HepG2 (cell line): ENCODE measurements around the gene NGRN. TPM values are rescaled to one million over a fixed set of nuclear protein-coding genes. Genes with fewer than 3 reads are reported as not detected.
A peak's percentile ranks its signal among the peaks of the same experiment; 100 is the strongest.

Experiments
- ATAC-seq: fragments of 200-7000 bp; cut with Tn5 transposase; 3 replicates; pipeline ENCODE4 v1.9.1; 2020; ENCODE audit warnings: mild to moderate bottlenecking, moderate library complexity
- BruUV-seq: library from RNA; stranded (reverse); fragments of 400-500 nt; replicated peaks from 2 replicates; lab custom pipeline; 2021; lab: Mats Ljungman, UMichigan
- CTCF ChIA-PET: fragments of 300-600 bp; formaldehyde crosslinking; extraction: SDS; loops from one replicate; lab custom pipeline; 2021; ENCODE audit warnings: low total read pairs, inconsistent platforms, low intra/inter-chr PET ratio; lab: Yijun Ruan, JAX
- POLR2A ChIA-PET: fragments of 350-600 bp; sonication (Branson Sonifier 250); formaldehyde crosslinking; loops from one replicate; lab custom pipeline; 2020; ENCODE audit warnings: antibody characterized with exemption, inconsistent platforms; lab: Yijun Ruan, JAX
- DNase-seq: peaks from one replicate; pipeline ENCODE4 v3.0.0-alpha.2; 2015; ENCODE audit warnings: low spot score
- FAIRE-seq: peaks from 3 replicates; lab custom pipeline; 2011; peaks lifted over from hg19 to GRCh38; lab: Jason Lieb, UNC
- H2AFZ ChIP-seq: one replicate; pipeline ENCODE4 v1.6.1; 2011; ENCODE audit warnings: low read length, inconsistent platforms
- H3K27ac ChIP-seq: fragments of 300-600 bp; 3 replicates; pipeline ENCODE4 v1.8.0; 2011; ENCODE audit warnings: mixed run types, mild to moderate bottlenecking, mixed read lengths, low read length, inconsistent platforms; ENCODE audit not compliant: insufficient read depth; ENCODE audit errors: extremely low read length
- H3K27me3 ChIP-seq, 2 experiments: fragments of 200-600 bp in 1 of 2; 2 replicates in 1 of 2; 3 replicates in 1 of 2; pipeline versions ENCODE4 v1.6.0 to v1.8.0; 2011; ENCODE audit warnings: low read length in 2 of 2, mild to moderate bottlenecking in 2 of 2, moderate library complexity in 2 of 2, inconsistent platforms in 1 of 2; ENCODE audit not compliant: insufficient read depth in 2 of 2, control insufficient read depth in 1 of 2
- H3K36me3 ChIP-seq, 2 experiments: fragments of 200-600 bp in 1 of 2; replicated peaks in 1 of 2; 2 replicates in 1 of 2; 3 replicates in 1 of 2; pipeline versions ENCODE4 v1.5.1 to v1.8.0; 2011; ENCODE audit warnings: low read length in 2 of 2, inconsistent platforms in 1 of 2; ENCODE audit not compliant: insufficient read depth in 2 of 2, control insufficient read depth in 1 of 2
- H3K4me1 ChIP-seq: 2 replicates; pipeline ENCODE4 v1.5.1; 2012; ENCODE audit warnings: low read length, inconsistent platforms; ENCODE audit not compliant: insufficient read depth
- H3K4me2 ChIP-seq: 2 replicates; pipeline ENCODE4 v1.6.0; 2011; ENCODE audit warnings: low read depth, low read length, inconsistent platforms
- H3K4me3 ChIP-seq, 3 experiments: fragments of 200-600 bp in 1 of 3; sonication (generic), shearing (Covaris generic) in 1 of 3; replicated peaks in 1 of 3; 2 replicates each; pipeline ENCODE4 v1.5.1; 2011 to 2016; ENCODE audit warnings: low read length in 3 of 3, inconsistent platforms in 2 of 3, low read depth in 2 of 3, mild to moderate bottlenecking in 2 of 3, control low read depth in 1 of 3, mixed read lengths in 1 of 3; ENCODE audit not compliant: insufficient read depth in 1 of 3
- H3K79me2 ChIP-seq: one replicate; pipeline ENCODE4 v1.6.1; 2011; ENCODE audit warnings: low read length, inconsistent platforms; ENCODE audit not compliant: insufficient read depth
- H3K9ac ChIP-seq: 2 replicates; pipeline ENCODE4 v1.6.0; 2011; ENCODE audit warnings: mild to moderate bottlenecking, low read depth, low read length, inconsistent platforms; ENCODE audit not compliant: insufficient read depth
- H3K9me3 ChIP-seq: 2 replicates; pipeline ENCODE4 v1.5.1; 2012; ENCODE audit warnings: mild to moderate bottlenecking, low read length
- H4K20me1 ChIP-seq: 2 replicates; pipeline ENCODE4 v1.6.0; 2011; ENCODE audit warnings: inconsistent platforms, mild to moderate bottlenecking, low read length, moderate library complexity; ENCODE audit not compliant: insufficient read depth
- ELF3 ChIP-seq: IDR thresholded peaks from 2 replicates; pipeline ENCODE4 v1.6.1; 2016; ENCODE audit warnings: missing genetic modification reagents, missing compliant biosample characterization
- PHB2 ChIP-seq: fragments of 450-650 bp; IDR thresholded peaks from 2 replicates; pipeline ENCODE4 v1.6.1; 2018; ENCODE audit not compliant: partially characterized antibody
- SMAD3 ChIP-seq: sonication (generic); formaldehyde crosslinking; IDR thresholded peaks from 2 replicates; pipeline ENCODE4 v1.4.0; 2020; ENCODE audit warnings: missing genetic modification reagents
- TAF1 ChIP-seq: sonication (generic); formaldehyde crosslinking; IDR thresholded peaks from 2 replicates; pipeline ENCODE4 v1.4.0; 2020; ENCODE audit warnings: missing genetic modification reagents
- WGBS: methylation state at CpG from one replicate; pipeline ENCODE4 v1.1.6; 2017; ENCODE audit warnings: low lambda C conversion rate; 5-methylcytosine and 5-hydroxymethylcytosine counted together
- in situ Hi-C: cut with HindIII; loops from 2 replicates; pipeline ENCODE4 v1.10.0; 2017; ENCODE audit warnings: low pct_unique_long_range_greater_than_20kb; ENCODE audit not compliant: extremely low pct_ligation_motif_present
- intact Hi-C: fragments of 100-400 bp; cut with micrococcal nuclease; formaldehyde crosslinking; loops from one replicate; pipeline ENCODE4 v1.10.0; 2022; ENCODE audit not compliant: unreplicated experiment
- polyA plus RNA-seq, 8 experiments: library from polyadenylated mRNA; depleted of rRNA in 3 of 8; stranded (reverse) in 7 of 8; unstranded in 1 of 8; fragments of >200 nt; fragmentation: Illumina TruSeq in 4 of 8; extraction: Trizol in 4 of 8; gene quantifications; 2 replicates each; pipeline versions ENCODE4 v1.2.1 to v1.2.3, GENCODE V29; 2011 to 2016; ENCODE audit warnings: low read depth in 4 of 8, missing spikeins in 1 of 8, mixed read lengths in 1 of 8; ENCODE audit not compliant: insufficient read depth in 1 of 8
- total RNA-seq, 5 experiments: library from RNA; depleted of rRNA; stranded (reverse); fragments of >200 nt; fragmentation: Illumina TruSeq; extraction: Trizol; gene quantifications; 2 replicates each; pipeline ENCODE4 v1.2.3, GENCODE V29; 2016; ENCODE audit warnings: low read depth in 1 of 5
- TF ChIP-seq, protein P1 (sequence below): sonication (generic); formaldehyde crosslinking; IDR thresholded peaks from 2 replicates; pipeline ENCODE4 v1.4.0; 2020; ENCODE audit warnings: mild to moderate bottlenecking, missing genetic modification reagents
- TF ChIP-seq, protein P2 (sequence below): sonication (generic); formaldehyde crosslinking; IDR thresholded peaks from 2 replicates; pipeline ENCODE4 v1.5.0; 2020; ENCODE audit warnings: mild to moderate bottlenecking, missing genetic modification reagents, borderline replicate concordance

NGRN gene
- total and polyA plus RNA-seq, 2 of the 13 experiments (the other 11 are each of a cell fraction or from before 2014, with no cell fraction given), result 39.8 to 63.7 TPM

DNA sequence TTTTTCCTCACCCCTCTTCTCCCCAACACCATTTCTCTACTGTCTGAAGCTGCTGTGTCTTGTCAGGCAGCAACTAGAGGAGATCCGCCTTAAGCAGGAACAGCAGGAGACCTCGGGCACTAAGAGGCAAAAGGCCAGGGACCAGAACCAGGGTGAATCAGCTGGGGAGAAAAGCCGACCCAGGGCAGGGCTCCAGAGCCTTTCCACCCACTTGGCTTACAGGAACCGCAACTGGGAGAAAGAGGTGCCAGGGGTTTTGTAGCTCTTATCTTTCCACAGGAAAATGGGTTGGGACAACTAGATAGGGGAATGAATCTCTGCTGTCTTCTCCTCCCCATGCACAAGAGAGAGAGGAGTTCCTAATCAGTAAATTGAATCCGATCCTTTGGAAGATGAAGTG is 3.0 kb upstream of the NGRN start:
- Histone ChIP-seq H3K27me3 (no peaks in the 10 kb centered on the region; a peak in 1 of 5 replicates), H3K4me1 (peaks cover 46% of the 10 kb centered on the region), H3K36me3 (no peaks in the 10 kb centered on the region), H4K20me1 (peaks cover under 1% of the 10 kb centered on the region), H3K27ac (no peak overlapping the region), H2AFZ (no peak overlapping the region), H3K9me3 (no peaks in the 10 kb centered on the region), H3K4me3 (no peak overlapping the region), H3K9ac (0 out of 2 replicates have a peak overlapping the region, but pooled peaks have one; percentile 36), H3K79me2 (peaks cover 19% of the 10 kb centered on the region), H3K4me2 (peak overlapping the region; percentile 87; the same call in 1 of the 2 replicates)
- TF ChIP-seq ELF3 (CRISPR knock-in tag) (no peak), TAF1 (CRISPR knock-in tag) (no peak), SMAD3 (CRISPR knock-in tag) (no peak), PHB2 (no peak)
- TF ChIP-seq, protein P1, sequence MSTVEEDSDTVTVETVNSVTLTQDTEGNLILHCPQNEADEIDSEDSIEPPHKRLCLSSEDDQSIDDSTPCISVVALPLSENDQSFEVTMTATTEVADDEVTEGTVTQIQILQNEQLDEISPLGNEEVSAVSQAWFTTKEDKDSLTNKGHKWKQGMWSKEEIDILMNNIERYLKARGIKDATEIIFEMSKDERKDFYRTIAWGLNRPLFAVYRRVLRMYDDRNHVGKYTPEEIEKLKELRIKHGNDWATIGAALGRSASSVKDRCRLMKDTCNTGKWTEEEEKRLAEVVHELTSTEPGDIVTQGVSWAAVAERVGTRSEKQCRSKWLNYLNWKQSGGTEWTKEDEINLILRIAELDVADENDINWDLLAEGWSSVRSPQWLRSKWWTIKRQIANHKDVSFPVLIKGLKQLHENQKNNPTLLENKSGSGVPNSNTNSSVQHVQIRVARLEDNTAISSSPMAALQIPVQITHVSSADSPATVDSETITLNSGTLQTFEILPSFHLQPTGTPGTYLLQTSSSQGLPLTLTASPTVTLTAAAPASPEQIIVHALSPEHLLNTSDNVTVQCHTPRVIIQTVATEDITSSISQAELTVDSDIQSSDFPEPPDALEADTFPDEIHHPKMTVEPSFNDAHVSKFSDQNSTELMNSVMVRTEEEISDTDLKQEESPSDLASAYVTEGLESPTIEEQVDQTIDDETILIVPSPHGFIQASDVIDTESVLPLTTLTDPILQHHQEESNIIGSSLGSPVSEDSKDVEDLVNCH, result no peak
- TF ChIP-seq, protein P2, sequence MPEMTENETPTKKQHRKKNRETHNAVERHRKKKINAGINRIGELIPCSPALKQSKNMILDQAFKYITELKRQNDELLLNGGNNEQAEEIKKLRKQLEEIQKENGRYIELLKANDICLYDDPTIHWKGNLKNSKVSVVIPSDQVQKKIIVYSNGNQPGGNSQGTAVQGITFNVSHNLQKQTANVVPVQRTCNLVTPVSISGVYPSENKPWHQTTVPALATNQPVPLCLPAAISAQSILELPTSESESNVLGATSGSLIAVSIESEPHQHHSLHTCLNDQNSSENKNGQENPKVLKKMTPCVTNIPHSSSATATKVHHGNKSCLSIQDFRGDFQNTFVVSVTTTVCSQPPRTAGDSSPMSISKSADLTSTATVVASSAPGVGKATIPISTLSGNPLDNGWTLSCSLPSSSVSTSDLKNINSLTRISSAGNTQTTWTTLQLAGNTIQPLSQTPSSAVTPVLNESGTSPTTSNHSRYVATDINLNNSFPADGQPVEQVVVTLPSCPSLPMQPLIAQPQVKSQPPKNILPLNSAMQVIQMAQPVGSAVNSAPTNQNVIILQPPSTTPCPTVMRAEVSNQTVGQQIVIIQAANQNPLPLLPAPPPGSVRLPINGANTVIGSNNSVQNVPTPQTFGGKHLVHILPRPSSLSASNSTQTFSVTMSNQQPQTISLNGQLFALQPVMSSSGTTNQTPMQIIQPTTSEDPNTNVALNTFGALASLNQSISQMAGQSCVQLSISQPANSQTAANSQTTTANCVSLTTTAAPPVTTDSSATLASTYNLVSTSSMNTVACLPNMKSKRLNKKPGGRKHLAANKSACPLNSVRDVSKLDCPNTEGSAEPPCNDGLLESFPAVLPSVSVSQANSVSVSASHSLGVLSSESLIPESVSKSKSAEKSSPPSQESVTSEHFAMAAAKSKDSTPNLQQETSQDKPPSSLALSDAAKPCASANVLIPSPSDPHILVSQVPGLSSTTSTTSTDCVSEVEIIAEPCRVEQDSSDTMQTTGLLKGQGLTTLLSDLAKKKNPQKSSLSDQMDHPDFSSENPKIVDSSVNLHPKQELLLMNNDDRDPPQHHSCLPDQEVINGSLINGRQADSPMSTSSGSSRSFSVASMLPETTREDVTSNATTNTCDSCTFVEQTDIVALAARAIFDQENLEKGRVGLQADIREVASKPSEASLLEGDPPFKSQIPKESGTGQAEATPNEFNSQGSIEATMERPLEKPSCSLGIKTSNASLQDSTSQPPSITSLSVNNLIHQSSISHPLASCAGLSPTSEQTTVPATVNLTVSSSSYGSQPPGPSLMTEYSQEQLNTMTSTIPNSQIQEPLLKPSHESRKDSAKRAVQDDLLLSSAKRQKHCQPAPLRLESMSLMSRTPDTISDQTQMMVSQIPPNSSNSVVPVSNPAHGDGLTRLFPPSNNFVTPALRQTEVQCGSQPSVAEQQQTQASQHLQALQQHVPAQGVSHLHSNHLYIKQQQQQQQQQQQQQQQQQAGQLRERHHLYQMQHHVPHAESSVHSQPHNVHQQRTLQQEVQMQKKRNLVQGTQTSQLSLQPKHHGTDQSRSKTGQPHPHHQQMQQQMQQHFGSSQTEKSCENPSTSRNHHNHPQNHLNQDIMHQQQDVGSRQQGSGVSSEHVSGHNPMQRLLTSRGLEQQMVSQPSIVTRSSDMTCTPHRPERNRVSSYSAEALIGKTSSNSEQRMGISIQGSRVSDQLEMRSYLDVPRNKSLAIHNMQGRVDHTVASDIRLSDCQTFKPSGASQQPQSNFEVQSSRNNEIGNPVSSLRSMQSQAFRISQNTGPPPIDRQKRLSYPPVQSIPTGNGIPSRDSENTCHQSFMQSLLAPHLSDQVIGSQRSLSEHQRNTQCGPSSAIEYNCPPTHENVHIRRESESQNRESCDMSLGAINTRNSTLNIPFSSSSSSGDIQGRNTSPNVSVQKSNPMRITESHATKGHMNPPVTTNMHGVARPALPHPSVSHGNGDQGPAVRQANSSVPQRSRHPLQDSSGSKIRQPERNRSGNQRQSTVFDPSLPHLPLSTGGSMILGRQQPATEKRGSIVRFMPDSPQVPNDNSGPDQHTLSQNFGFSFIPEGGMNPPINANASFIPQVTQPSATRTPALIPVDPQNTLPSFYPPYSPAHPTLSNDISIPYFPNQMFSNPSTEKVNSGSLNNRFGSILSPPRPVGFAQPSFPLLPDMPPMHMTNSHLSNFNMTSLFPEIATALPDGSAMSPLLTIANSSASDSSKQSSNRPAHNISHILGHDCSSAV, result no peak
- in situ Hi-C loops (no loop called here), intact Hi-C loops (no loop called here)
- no TSS peak for BruUV-seq
- CTCF ChIA-PET, result no interaction called here
- ATAC-seq, result no peak
- no peak for DNase-seq
- FAIRE-seq, result no peak
- POLR2A ChIA-PET, result interaction anchor here (2.4 to 4.0 kb wide), 2 partner anchors 13 to 29 kb away, joined by 7 to 20 read pairs; partner anchors contain the start of genes CIB1, GDPGP1 and TTLL13
- WGBS, result 82% methylated on average over 5 of the region's 5 CpGs
